H1 (cell line): ENCODE data around the gene TGFBR1. TPM values are rescaled to one million over a fixed set of nuclear protein-coding genes. Genes with fewer than 3 reads are reported as not detected.

Experiments used
- CTCF ChIA-PET: fragments of 300-600 bp; sonication (Branson Sonifier 250); formaldehyde crosslinking; loops from one replicate; lab custom pipeline; 2021; ENCODE audit not compliant: partially characterized antibody; lab: Charles Lee
- POLR2A ChIA-PET: fragments of 300-600 bp; sonication (Branson Sonifier 250); formaldehyde crosslinking; loops from one replicate; lab custom pipeline; 2021; ENCODE audit warnings: inconsistent platforms; ENCODE audit not compliant: partially characterized antibody; lab: Charles Lee
- DNase-seq, 2 experiments: peaks; one replicate each; pipeline versions ENCODE4 v3.0.0 to v3.0.0-alpha.2; 2010 to 2022; ENCODE audit warnings: low spot score in 2 of 2, low read depth in 1 of 2, mixed read lengths in 1 of 2
- FAIRE-seq: peaks from 2 replicates; lab custom pipeline; 2011; peaks lifted over from hg19 to GRCh38; lab: Jason Lieb, UNC
- H2AFZ ChIP-seq: 2 replicates; pipeline ENCODE4 v1.8.1; 2012; ENCODE audit warnings: low read length, inconsistent platforms
- H2AK5ac ChIP-seq: 2 replicates; pipeline ENCODE4 v1.6.1; 2013; ENCODE audit warnings: low read depth, low read length
- H2BK120ac ChIP-seq: replicated peaks from 2 replicates; pipeline ENCODE3; 2013; ENCODE audit warnings: low read depth, low read length, inconsistent platforms
- H2BK12ac ChIP-seq: 2 replicates; pipeline ENCODE4 v1.6.1; 2013; ENCODE audit warnings: low read depth, low read length
- H2BK15ac ChIP-seq: 2 replicates; pipeline ENCODE4 v1.6.1; 2013; ENCODE audit warnings: low read length
- H2BK20ac ChIP-seq: 2 replicates; pipeline ENCODE4 v1.6.1; 2013; ENCODE audit warnings: low read length
- H2BK5ac ChIP-seq: 2 replicates; pipeline ENCODE4 v1.6.1; 2013; ENCODE audit warnings: low read depth, low read length
- H3K14ac ChIP-seq: 2 replicates; pipeline ENCODE4 v1.6.1; 2013; ENCODE audit warnings: inconsistent platforms; ENCODE audit not compliant: insufficient read length
- H3K18ac ChIP-seq: 2 replicates; pipeline ENCODE4 v1.6.1; 2013; ENCODE audit warnings: low read length; ENCODE audit errors: extremely low read depth
- H3K23ac ChIP-seq: 2 replicates; pipeline ENCODE4 v1.6.1; 2013; ENCODE audit warnings: inconsistent platforms; ENCODE audit not compliant: insufficient read length
- H3K23me2 ChIP-seq: 2 replicates; pipeline ENCODE4 v1.6.1; 2013; ENCODE audit warnings: low read depth, low read length
- H3K27ac ChIP-seq: 2 replicates; pipeline ENCODE4 v1.6.1; 2011; ENCODE audit warnings: low read depth, low read length, inconsistent platforms
- H3K27me3 ChIP-seq, 4 experiments: replicated peaks in 1 of 4; 1 replicate in 1 of 4; 2 replicates in 3 of 4; pipeline versions ENCODE4 v1.6.1 to v1.8.1; 2011 to 2013; ENCODE audit warnings: low read length in 3 of 4, mild to moderate bottlenecking in 3 of 4, inconsistent platforms in 2 of 4, mixed read lengths in 2 of 4, moderate library complexity in 1 of 4; ENCODE audit not compliant: control insufficient read depth in 3 of 4, insufficient read depth in 3 of 4; ENCODE audit errors: extremely low read depth in 1 of 4
- H3K36me3 ChIP-seq, 4 experiments: 2 replicates each; pipeline versions ENCODE4 v1.6.1 to v1.8.1; 2011 to 2013; ENCODE audit warnings: mild to moderate bottlenecking in 4 of 4, low read length in 3 of 4, moderate library complexity in 2 of 4, control low read depth in 1 of 4, inconsistent platforms in 1 of 4; ENCODE audit not compliant: insufficient read depth in 4 of 4, control insufficient read depth in 2 of 4
- H3K4ac ChIP-seq: replicated peaks from 2 replicates; pipeline ENCODE3; 2013; ENCODE audit warnings: low read length, low read depth, mixed read lengths, inconsistent platforms; ENCODE audit not compliant: insufficient read length
- H3K4me1 ChIP-seq, 4 experiments: replicated peaks in 1 of 4; 1 replicate in 1 of 4; 2 replicates in 3 of 4; pipeline versions ENCODE4 v1.6.1 to v1.8.1; 2011 to 2013; ENCODE audit warnings: low read length in 3 of 4, inconsistent platforms in 2 of 4, mixed read lengths in 1 of 4; ENCODE audit not compliant: insufficient read depth in 4 of 4, control insufficient read depth in 3 of 4
- H3K4me2 ChIP-seq, 2 experiments: 2 replicates each; pipeline versions ENCODE4 v1.6.1 to v1.8.1; 2011 to 2013; ENCODE audit warnings: low read depth in 2 of 2, low read length in 2 of 2, control low read depth in 1 of 2, inconsistent platforms in 1 of 2, mild to moderate bottlenecking in 1 of 2; ENCODE audit not compliant: insufficient read depth in 1 of 2
- H3K4me3 ChIP-seq, 4 experiments: fragments of 200-600, 300-600 bp in 1 of 4; sonication (generic), shearing (Covaris generic), sonication (Bioruptor Twin) in 1 of 4; 2 replicates each; pipeline versions ENCODE4 v1.5.1 to v1.8.1; 2011 to 2016; ENCODE audit warnings: low read length in 4 of 4, low read depth in 3 of 4, control low read depth in 2 of 4, inconsistent platforms in 2 of 4, mild to moderate bottlenecking in 2 of 4, mixed read lengths in 1 of 4, moderate library complexity in 1 of 4; ENCODE audit not compliant: insufficient read depth in 2 of 4; ENCODE audit errors: extremely low read depth in 1 of 4
- H3K56ac ChIP-seq: replicated peaks from 2 replicates; pipeline ENCODE3; 2013; ENCODE audit warnings: low read depth, mild to moderate bottlenecking, mixed read lengths, low read length, inconsistent platforms; ENCODE audit not compliant: insufficient read length
- H3K79me1 ChIP-seq: 2 replicates; pipeline ENCODE4 v1.6.1; 2013; ENCODE audit warnings: low read depth, low read length, control low read depth
- H3K79me2 ChIP-seq, 2 experiments: 2 replicates each; pipeline versions ENCODE4 v1.6.1 to v1.8.1; 2012 to 2013; ENCODE audit warnings: low read length in 2 of 2, mild to moderate bottlenecking in 2 of 2, inconsistent platforms in 1 of 2; ENCODE audit not compliant: insufficient read depth in 2 of 2, control insufficient read depth in 1 of 2
- H3K9ac ChIP-seq, 4 experiments: replicated peaks in 1 of 4; 1 replicate in 1 of 4; 2 replicates in 3 of 4; pipeline versions ENCODE4 v1.6.1 to v1.8.1; 2011 to 2013; ENCODE audit warnings: low read depth in 3 of 4, low read length in 3 of 4, control low read depth in 2 of 4, mild to moderate bottlenecking in 2 of 4, moderate library complexity in 2 of 4, inconsistent platforms in 1 of 4; ENCODE audit errors: extremely low read depth in 1 of 4
- H3K9me3 ChIP-seq, 2 experiments: 2 replicates each; pipeline versions ENCODE4 v1.6.1 to v1.8.1; 2012 to 2013; ENCODE audit warnings: mild to moderate bottlenecking in 2 of 2, moderate library complexity in 2 of 2, control low read depth in 1 of 2, inconsistent platforms in 1 of 2, low read depth in 1 of 2, low read length in 1 of 2, mixed read lengths in 1 of 2; ENCODE audit not compliant: insufficient read depth in 2 of 2
- H4K20me1 ChIP-seq, 2 experiments: replicated peaks in 1 of 2; 2 replicates each; pipeline versions ENCODE3 to v1.8.1; 2011 to 2013; ENCODE audit warnings: inconsistent platforms in 2 of 2, low read length in 2 of 2, mild to moderate bottlenecking in 1 of 2; ENCODE audit not compliant: insufficient read depth in 2 of 2, control insufficient read depth in 1 of 2
- H4K5ac ChIP-seq: 2 replicates; pipeline ENCODE4 v1.6.1; 2013; ENCODE audit warnings: low read length, low read depth, mixed read lengths, inconsistent platforms; ENCODE audit not compliant: insufficient read length
- H4K8ac ChIP-seq: 2 replicates; pipeline ENCODE4 v1.8.0; 2013; ENCODE audit warnings: mild to moderate bottlenecking, moderate library complexity, low read length, inconsistent platforms; ENCODE audit not compliant: insufficient read depth; ENCODE audit errors: extremely low read depth
- H4K91ac ChIP-seq: replicated peaks from 2 replicates; pipeline ENCODE3; 2013; ENCODE audit warnings: low read length, mixed read lengths, inconsistent platforms; ENCODE audit not compliant: insufficient read length
- CTBP2 ChIP-seq: IDR thresholded peaks from 2 replicates; pipeline ENCODE4 v1.7.0; 2011; ENCODE audit warnings: borderline replicate concordance, mild to moderate bottlenecking, moderate library complexity, mixed read lengths, low read length; ENCODE audit not compliant: insufficient read depth, insufficient read length
- RFX5 ChIP-seq: IDR thresholded peaks from 2 replicates; pipeline ENCODE4 v1.6.1; 2011; ENCODE audit warnings: low read depth, low read length, improper control_type of control experiment, borderline replicate concordance
- WGBS, 2 experiments: shearing (Covaris generic) in 1 of 2; methylation state at CpG; one replicate each; pipeline versions ENCODE4 v1.1.6 to v1.1.7; 2013 to 2015; ENCODE audit warnings: low lambda C conversion rate in 2 of 2, mixed read lengths in 2 of 2, inconsistent platforms in 1 of 2, low coverage in 1 of 2, missing lambda C conversion rate in 1 of 2; ENCODE audit not compliant: insufficient replicate concordance in 2 of 2, insufficient coverage in 1 of 2, insufficient read length in 1 of 2; ENCODE audit errors: extremely low coverage in 1 of 2, missing lambda C conversion rate in 1 of 2; 5-methylcytosine and 5-hydroxymethylcytosine counted together
- polyA plus RNA-seq, 7 experiments: library from polyadenylated mRNA; depleted of rRNA in 3 of 7; stranded (reverse) in 5 of 7; unstranded in 2 of 7; fragments of >200 nt in 5 of 7; fragments of 200-250 nt in 2 of 7; gene quantifications; 1 replicate in 5 of 7; 2 replicates in 1 of 7; 4 replicates in 1 of 7; pipeline versions ENCODE4 v1.2.1 to v1.2.3, GENCODE V29; 2011 to 2013; ENCODE audit warnings: missing spikeins in 2 of 7, mixed read lengths in 2 of 7
- total RNA-seq: library from RNA; stranded (reverse); fragmentation: NEBNext Ultra II Directional; extraction: Animal tissue kit (Norgen Biotek cat#: 25700); gene quantifications from 2 replicates; pipeline ENCODE4 v1.2.1, GENCODE V29; 2021

TGFBR1 gene
- total and polyA plus RNA-seq, 2 of the 8 experiments (the other 6 are each of a cell fraction or from before 2014, with no cell fraction given): 16.8 to 52.4 TPM

DNA sequence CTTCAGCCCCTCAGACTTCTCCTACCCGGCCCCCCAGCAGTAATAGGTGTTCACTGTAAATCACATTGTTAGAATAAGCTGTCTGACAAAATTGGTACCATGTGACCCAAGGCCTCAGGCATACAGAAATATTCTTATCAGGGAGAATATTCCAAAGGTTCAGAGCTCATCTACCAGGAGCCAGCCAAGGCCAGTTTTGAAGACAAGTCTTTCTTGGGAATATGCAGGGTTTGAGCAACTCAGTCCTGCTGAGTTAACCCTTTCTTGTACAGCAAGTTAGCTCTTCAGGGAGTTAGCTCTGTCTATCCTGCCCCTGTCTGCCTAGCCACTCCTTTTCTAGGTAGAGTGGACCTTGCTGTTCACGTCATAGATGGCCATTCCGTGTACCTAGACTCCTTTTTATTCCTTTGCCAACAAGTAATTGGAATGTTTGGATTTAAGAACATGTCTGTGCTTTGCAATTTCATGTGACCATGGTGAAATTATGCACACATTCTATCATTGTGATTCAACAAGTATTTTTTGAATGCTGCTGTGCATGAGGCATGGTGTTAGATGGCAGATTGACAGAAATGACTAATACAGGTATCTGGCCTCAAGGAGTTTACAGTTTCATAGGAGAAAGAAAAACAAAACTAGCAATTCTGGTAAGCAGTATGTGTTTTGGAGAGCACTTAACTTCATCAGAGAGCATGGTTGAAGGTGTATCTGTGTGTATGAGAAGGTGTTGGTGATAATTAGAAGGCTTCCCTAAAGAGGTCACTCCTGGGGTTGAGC is 22.6 kb downstream of the TGFBR1 start:
- Histone ChIP-seq H3K56ac (no peak overlapping the region), H3K9ac (no peak overlapping the region), H3K23ac (no peak overlapping the region), H2BK15ac (no peak overlapping the region), H4K20me1 (peaks cover 0 to 2% of the 10 kb centered on the region in 2 experiments), H3K4ac (no peak overlapping the region), H3K23me2 (no peaks in the 10 kb centered on the region), H3K4me2 (no peak overlapping the region), H2BK20ac (no peak overlapping the region), H3K36me3 (peaks cover 0 to 9% (median 0%) of the 10 kb centered on the region in 4 experiments; a peak in 2 of 8 replicates), H3K4me3 (no peak overlapping the region), H2AK5ac (no peak overlapping the region), H2BK5ac (no peak overlapping the region), H3K79me1 (no peaks in the 10 kb centered on the region; the same call in 1 of the 2 replicates), H4K5ac (no peak overlapping the region), H4K8ac (no peak overlapping the region), H3K27me3 (no peaks in the 10 kb centered on the region), H2BK12ac (no peak overlapping the region), H2BK120ac (no peak overlapping the region), H2AFZ (no peak overlapping the region), H3K18ac (no peak overlapping the region), H3K9me3 (peaks cover 7 to 10% of the 10 kb centered on the region in 2 experiments), H3K27ac (no peak overlapping the region), H3K4me1 (peaks cover 0 to 6% (median 3%) of the 10 kb centered on the region in 4 experiments; a peak in 3 of 7 replicates), H3K79me2 (peaks cover 0 to 65% of the 10 kb centered on the region in 2 experiments; a peak in 3 of 4 replicates), H4K91ac (no peak overlapping the region), H3K14ac (no peak overlapping the region)
- DNase-seq (no peak), FAIRE-seq (no peak)
- POLR2A ChIA-PET: interaction anchor here (0.9 kb wide), 1 partner anchor 20 kb away, joined by 3 read pairs; no protein-coding TSS in a partner anchor
- no peak for TF ChIP-seq RFX5
- no peak for TF ChIP-seq CTBP2
- 87% methylated on average over 3 of the region's 3 CpGs; no CpG with 5 or more reads in 1 of the 2 experiments for WGBS, 2 experiments
- CTCF ChIA-PET: interaction anchor here (1.1 to 1.7 kb wide), 2 partner anchors 14 to 23 kb away, joined by 4 to 9 read pairs; partner anchors contain the start of gene TGFBR1
